Ramos (cell line): ENCODE data around the gene TMEM238.
"Not testable (repeated sequence)": the region's sequence is repeated elsewhere in the genome, so short reads cannot be mapped to it uniquely, and the experiment has no call there.

ENCODE experiments used
- in situ Hi-C: fragments of 300-500 bp; cut with MboI; formaldehyde crosslinking; loops from one replicate; pipeline ENCODE4 v1.14.3; 2022; ENCODE audit warnings: low sequenced_read_pairs; ENCODE audit not compliant: unreplicated experiment

The TMEM238 gene

DNA sequence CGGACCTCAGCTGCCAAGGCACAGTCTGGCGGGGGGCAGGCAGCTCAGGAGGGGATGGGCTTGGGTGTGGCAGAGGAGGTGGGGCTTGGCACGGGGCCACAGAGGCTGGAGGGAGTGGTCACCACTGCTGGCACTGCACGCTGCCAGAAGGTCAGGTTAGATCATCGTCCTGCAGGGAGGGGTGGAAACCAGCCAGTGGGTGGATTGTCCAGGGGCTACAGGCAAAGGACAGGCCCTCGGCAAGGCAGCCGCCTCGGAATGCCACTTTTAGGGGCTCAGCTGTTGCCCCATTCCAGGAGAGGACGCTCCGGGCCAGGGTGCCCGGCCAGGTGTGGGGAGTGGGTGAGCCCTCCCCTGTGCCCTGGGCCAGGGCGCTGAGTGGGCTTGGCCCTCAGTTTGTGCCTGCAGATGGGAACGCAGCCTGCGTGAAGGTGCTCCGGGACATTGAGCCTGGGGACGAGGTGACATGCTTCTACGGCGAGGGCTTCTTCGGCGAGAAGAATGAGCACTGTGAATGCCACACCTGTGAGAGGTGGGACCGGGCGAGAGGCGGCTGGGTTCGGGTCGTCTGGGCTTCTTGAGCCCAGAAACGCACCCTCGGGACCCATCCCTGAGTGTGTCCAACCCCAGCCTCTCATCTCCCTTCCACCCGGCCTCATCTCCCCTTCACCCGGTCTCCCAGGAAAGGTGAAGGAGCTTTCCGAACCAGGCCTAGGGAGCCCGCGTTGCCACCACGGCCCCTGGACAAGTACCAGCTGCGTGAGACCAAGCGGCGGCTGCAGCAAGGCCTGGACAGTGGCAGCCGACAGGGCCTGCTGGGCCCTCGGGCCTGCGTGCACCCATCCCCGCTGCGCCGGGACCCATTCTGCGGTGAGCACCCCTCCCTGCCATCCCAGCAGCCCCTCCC, 38.0 kb downstream of the TMEM238 start:
- in situ Hi-C loops, result no loop called here

DNA sequence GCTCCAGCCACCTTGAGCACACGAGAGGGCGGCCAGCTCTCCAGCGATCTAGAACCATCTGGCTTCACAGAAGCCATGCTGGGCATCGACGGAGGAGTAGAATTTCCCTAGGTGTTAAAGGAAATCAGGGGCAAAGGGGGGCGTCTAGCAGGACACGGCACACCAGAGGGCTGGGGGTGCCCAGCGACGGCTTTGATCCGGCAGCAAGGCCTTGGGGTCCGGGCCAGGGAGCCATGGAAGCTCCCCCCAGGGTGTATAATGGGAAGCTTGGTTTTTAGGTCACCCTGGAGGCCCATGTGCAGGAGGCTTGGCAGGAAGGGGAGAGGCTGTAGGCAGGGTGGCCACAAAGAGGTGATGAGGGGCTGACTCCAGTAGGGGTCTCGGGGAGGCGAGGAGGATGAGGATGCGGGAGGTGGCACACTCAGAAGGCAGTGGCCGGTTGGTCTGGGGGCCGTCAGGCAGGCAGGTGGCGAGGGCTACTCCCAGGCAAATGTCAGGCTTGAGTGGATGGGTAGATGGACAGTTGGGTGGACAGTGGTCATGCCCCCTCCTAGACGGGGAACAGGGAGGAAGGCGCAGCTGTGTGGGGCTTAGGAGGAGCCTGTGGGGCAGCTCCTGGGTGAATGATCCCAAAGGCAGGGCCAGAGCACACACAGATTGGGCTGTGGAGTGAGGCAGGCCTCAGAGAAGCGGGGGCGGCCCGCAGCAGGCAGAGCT, 38.8 kb downstream of the TMEM238 start:
- in situ Hi-C loops, result no loop called here

DNA sequence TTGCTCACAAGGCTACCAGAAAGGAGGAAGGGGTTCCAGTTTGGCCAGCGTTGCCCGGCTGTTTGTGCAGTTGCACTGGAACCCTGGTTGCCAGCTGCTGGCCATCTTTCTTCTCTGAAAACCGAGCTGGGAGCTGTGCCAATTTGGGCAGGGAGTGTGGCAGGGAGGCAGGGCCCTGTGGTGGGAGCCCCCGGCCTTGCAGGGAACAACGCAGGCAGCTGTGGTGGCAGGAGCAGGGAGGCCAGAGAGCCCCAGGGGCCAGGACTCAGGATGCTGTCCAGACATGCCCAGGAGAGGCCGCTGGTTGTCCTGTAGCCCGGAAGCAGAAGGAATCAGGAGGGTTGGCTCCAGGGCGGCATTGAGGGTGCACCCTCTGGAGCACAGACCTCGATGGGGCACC, 39.6 kb downstream of the TMEM238 start:
- in situ Hi-C loops, result no loop called here

DNA sequence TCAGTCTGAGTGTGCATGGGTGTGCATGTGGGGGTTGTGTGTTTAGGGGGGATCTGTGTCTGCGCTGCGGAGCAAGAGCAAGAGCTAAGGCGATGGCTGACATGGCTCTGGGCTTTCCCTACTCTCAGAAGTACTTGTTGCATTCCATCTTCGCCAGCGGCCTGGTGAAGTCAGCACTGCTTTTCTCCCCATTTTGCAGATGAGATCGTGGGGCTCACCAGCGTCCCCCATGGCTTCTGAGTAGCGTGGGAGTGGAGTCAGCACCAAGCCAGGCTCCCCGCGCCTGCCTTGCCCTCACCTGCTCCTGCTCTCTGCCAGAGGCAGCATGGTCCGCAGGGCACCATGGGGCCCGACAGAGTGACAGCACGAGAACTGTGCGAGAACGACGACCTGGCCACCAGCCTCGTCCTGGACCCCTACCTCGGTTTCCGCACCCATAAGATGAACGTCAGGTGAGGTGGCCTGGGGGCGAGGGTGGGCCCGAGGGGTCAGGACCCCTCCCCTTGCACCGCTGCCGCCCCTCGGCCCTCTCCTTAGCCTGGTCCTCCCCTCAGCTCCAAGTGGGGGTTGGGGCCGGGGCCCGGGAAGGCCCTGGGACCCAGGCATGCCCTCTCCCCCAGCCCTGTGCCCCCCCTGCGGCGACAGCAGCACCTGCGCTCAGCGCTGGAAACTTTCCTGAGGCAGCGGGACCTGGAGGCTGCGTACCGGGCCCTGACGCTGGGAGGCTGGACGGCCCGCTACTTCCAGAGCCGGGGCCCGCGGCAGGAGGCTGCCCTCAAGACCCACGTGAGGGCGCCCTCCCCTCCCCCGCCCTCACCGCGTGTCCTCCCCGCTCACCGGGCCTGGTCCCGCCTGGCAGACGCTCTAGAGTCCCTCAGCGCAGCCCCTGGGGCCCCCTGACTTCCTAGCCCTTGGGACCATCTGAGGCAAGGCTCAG, 42.2 kb downstream of the TMEM238 start:
- in situ Hi-C loops, result no loop called here

DNA sequence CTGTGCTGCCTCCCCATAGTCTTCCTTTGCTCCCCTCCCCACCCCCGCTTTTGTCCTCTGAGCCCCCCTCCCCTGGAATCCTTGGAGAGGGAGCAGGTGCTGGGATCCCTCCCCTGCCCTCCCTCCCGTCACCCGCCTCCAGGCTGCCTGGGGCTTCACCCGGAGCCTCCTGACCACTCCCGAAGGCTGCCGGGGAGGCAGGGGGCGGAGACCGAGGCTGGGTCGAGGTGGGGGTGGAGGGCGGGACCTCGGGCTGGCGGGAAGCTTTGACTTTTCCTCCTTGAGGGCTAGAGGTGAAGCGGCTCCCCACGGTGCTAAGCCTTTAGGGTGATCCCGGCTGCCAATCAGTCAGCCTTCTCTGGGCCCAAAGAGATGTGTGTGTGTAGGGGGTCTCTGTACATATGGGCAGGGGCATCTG, 42.9 kb downstream of the TMEM238 start:
- in situ Hi-C loops, result no loop called here

DNA sequence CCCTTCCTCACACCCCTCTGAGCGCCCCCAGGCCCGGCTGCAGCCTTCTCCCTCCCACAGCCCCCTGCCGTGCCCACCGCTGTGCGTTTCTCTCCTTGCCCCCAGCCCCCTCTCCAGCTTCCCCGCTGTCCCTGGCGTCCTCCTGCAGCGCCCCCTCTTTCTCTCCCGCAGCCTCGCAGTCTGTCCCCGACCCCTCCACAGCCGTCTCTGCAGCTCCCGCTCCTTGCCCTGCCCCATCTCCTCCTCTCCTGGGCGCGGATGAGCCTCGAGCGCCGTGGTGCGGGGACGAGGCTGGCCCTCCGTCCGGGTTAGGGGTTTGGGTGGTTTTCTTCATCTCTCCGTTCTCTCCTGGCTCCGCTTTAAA, 43.3 kb downstream of the TMEM238 start:
- in situ Hi-C loops, result no loop called here

DNA sequence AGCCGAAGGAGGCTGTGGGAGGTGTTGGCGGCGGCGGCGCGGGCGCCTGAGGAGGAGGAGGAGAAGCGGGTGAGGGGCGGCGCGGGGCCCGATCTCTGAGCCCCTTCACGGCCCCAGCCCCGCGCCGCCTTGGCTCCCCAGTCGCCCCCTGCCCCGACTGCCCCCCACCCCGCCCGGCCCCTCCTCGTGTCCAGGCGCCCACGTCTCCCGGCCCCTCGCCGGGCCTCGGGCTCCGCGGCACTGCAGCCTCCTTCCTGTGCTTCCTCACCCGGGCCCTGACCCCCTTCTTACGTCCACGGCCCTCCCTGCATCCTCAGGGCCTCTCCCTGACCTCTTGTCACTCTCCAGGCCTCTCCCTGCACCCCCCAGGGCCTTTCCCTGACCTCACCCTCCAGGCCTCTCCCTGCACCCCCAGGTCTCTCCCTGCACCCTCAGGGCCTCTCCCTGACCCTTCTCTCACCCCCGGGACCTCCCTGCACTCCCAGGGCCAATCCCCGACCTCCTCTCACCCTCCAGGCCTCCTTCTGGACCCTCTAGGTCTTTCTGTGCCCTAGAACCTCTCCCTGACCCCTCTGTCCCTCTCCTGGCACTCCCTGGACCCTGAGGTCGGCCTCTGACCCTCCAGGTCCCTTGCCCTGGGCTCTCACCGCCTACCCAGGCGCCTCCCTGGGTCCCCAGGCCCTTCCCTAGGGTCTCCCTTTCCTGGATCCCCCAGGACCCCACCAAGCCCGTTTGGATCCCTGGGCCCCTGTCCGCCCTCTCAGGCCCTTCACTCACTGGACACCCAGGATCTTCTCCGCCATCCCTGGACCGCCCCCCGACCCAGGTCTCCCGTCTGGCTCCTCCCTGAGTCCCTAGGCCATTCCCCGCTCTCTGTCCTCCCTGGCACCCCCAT, 44.0 kb downstream of the TMEM238 start:
- in situ Hi-C loops, result no loop called here

DNA sequence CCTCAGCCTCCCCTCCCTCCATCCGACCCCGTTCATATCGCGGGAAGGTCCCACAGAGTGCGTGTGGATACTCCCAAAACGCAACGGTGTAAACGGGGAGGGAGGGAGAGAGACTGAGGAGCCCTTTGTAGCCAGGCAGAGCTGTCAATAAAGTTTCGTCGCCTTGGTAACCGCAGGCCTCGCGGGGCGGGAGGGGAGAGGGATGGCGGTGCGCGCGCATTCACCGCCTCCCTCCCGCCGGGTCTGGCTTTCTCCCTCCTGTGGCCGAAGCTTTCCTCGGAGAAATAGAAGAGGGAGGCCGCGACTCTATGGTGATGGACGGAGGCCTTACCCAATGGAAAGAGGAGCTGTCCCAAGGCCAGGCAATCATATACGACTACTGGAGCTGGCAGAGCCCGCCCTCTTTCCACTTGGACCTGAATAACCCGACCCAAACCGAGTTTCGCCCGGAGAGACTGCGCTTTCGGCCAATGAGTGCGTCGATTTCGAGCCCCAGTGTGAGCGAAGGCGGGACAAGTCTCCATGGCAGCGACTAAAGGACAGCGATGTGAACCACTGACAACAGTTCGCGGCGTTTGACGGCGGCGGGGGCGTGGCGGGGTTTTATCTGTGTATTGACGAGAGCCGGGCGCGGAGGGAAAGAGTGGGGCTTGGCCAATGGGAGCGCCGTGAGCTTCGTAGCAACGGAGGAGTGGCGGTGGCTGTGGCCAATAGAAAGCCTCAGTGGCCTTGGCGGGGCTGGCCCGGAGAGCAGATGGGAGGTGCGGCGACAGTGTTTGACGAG, 44.8 kb downstream of the TMEM238 start, which contains the start of gene KMT5C:
Gene KMT5C (plus strand): TSS at position 772 of the 784 bp plus-strand sequence. CDS start 2,061 bp downstream, outside the sequence.
- in situ Hi-C loops, result no loop called here

DNA sequence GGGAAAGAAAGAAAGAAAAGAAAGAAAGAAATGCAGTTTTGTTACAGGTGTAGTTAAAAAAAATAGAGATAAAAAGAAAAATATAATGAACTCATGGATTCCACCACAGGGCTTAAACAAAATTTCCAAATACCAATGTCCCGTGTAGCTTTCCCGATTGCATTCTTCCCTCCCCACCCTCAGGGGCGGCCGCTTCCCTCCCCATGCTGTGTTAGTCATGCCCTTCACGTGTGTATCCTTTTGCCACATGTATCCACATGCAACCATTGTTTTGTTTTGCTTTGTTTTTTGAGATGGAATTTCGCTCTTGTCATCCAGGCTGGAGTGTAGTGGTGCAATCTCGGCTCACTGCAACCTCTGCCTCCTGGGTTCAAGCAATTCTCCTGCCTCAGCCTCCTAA, 48.0 kb downstream of the TMEM238 start:
- in situ Hi-C loops, result no loop called here

DNA sequence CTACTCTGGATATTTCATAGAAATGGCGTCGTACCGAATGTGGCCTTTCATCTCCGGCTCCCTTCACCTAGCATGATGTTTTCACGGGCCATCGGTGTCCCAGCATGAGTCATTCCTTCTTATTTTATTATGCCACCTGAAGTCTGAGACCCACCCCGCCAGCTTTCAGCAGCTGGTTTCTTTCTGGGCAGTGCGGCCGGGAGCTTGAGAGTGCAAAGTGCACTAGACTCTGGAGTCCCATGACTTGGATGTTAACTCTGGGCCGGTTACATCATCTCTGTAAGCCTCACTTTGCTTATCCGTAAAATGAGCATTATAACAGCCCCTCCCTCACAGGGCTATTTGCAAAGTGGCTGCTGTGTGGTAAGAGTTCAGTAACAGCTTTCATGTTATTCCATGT, 50.2 kb downstream of the TMEM238 start:
- in situ Hi-C loops, result no loop called here

DNA sequence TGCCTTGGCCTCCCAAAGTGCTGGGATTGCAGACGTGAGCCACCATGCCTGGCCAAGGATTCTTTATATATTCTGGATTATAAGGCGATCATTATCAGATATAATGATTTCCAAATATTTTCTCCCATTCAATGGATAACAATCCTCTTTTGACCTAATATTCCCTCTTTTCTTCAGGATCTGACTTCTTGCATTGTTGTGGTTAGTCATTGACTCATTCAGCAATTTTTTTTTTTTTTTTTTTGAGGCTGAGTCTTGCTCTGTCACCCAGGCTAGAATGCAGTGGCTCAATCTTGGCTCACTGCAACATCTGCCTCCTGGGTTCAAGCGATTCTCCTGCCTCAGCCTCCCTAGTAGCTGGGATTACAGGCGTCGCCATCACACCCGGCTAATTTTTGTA, 54.3 kb downstream of the TMEM238 start:
- in situ Hi-C loops, result not testable (repeated sequence)
